GM13977 (cell line): ENCODE data around the gene ABCC1.
"Not testable (repeated sequence)": the region's sequence is repeated elsewhere in the genome, so short reads cannot be mapped to it uniquely, and the experiment has no call there.

ENCODE experiments used
- DNase-seq: peaks from one replicate; pipeline ENCODE4 v3.0.0; 2012; ENCODE audit warnings: low spot score
- in situ Hi-C: fragments of 300-500 bp; cut with MboI; formaldehyde crosslinking; loops from one replicate; pipeline ENCODE4 v1.12.0; 2022; ENCODE audit warnings: low sequenced_read_pairs, low pct_unique_long_range_greater_than_20kb, mixed read lengths, inconsistent platforms; ENCODE audit not compliant: unreplicated experiment
- TF ChIP-seq, protein P1 (sequence below): IDR thresholded peaks from 2 replicates; pipeline ENCODE4 v1.5.1; 2012; ENCODE audit warnings: mild to moderate bottlenecking, control low read depth; ENCODE audit not compliant: insufficient read depth; ENCODE audit errors: extremely low read depth, missing control alignments

ABCC1 gene

DNA sequence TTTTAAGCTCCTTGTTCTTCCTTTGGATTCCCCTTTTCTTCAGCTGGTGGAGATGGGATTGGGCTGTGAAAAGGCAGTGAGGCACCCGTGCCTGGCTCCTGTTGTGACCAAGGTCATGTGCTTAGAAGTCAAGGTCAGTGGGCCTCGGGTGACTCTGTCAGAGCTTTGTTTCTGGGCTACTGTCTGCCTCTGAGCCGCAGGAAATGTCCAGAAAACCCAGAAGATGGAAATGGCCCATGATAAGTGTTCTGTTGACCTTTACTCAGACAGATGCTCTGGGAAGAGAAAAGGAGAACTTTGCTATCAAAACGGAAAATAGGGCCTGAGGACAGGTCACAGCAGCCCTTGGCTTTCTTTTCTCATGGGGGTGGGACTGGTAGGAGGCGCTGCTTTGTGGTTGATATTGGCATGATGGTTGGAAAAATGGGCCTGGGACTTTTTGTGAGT lies 2.9 kb downstream of the ABCC1 start:
- no peak for DNase-seq
- in situ Hi-C loops = no loop called here
- TF ChIP-seq, protein P1, sequence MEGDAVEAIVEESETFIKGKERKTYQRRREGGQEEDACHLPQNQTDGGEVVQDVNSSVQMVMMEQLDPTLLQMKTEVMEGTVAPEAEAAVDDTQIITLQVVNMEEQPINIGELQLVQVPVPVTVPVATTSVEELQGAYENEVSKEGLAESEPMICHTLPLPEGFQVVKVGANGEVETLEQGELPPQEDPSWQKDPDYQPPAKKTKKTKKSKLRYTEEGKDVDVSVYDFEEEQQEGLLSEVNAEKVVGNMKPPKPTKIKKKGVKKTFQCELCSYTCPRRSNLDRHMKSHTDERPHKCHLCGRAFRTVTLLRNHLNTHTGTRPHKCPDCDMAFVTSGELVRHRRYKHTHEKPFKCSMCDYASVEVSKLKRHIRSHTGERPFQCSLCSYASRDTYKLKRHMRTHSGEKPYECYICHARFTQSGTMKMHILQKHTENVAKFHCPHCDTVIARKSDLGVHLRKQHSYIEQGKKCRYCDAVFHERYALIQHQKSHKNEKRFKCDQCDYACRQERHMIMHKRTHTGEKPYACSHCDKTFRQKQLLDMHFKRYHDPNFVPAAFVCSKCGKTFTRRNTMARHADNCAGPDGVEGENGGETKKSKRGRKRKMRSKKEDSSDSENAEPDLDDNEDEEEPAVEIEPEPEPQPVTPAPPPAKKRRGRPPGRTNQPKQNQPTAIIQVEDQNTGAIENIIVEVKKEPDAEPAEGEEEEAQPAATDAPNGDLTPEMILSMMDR = no peak

DNA sequence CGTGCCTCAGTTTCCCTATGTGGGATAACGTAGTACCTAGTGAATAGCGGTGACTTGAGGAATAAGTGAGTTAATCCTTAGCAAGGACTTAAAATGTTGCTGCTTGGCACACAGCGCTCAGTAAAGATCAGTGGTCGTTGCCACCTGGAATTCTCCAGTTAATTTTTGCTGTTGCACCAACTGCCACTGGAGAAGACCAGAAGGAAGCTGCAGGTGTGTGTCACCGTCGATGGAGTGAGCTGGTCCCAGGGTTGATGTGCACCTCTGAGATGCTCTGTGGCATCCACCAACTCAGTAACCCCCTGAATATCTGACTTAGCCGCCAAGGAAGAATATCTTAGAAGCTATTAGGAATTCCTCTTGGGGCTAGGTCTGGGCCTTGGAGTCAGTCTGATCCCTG lies 4.1 kb downstream of the ABCC1 start:
- TF ChIP-seq, protein P1 = no peak
- DNase-seq = no peak
- in situ Hi-C loops = no loop called here

DNA sequence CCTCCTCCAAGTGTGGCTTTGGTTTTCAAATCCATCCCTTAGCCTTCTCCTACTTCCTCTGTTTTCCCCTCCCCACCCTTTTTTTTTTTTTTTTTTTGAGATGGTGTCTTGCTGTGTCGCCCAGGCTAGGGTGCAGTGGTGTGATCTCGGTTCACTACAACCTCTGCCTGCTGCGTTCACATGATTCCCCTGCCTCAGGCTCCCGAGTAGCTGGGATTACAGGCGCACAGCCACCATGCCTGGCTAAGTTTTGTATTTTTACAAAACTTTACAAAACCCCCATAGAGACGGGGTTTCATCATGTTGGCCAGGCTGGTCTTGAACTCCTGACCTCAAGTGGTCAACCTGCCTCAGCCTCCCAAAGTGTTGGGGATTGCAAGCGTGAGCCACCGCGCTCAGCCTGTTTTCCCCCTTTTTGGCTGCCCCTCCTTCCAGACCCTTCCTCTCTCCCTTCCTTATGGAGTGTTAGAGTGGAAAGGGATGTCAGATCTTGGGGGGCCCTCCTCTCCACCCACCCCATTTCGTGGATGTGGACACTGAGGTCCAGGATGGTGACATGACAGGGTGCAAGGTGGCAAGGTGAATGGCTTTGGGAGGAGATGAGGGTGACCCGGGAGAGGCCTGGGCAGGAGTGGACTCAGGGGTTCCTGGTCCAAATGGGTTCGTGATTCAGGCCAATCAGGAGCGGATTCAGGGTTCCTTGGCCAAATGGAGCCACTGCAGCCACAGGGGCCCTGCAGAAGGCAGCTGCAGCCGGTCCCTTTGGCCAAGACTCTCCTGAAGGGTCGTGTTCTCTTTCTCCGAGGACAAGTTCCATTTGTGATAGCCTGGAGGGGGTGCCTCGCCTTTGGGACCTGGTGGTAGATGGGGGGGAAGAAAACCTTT lies 4.8 kb downstream of the ABCC1 start:
- in situ Hi-C loops = no loop called here
- DNase-seq = no peak
- TF ChIP-seq, protein P1 = no peak

DNA sequence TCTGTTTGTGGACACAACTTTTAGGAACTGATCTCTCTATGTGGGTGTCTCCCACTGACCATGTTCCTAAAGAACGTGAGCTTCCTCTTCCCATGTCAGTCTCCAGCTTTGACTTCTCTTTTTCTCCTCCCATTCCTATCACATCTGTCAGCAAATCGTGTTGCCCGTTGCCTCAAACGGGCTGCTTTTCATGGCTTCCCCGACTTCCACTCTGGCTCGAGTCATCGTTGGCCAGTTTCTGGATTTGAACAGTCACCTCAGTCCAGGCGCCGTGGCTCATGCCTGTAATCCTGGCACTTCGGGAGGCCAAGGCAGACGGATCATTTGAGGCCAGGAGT lies 5.4 kb downstream of the ABCC1 start:
- no peak for DNase-seq
- in situ Hi-C loops = no loop called here
- TF ChIP-seq, protein P1 = no peak

DNA sequence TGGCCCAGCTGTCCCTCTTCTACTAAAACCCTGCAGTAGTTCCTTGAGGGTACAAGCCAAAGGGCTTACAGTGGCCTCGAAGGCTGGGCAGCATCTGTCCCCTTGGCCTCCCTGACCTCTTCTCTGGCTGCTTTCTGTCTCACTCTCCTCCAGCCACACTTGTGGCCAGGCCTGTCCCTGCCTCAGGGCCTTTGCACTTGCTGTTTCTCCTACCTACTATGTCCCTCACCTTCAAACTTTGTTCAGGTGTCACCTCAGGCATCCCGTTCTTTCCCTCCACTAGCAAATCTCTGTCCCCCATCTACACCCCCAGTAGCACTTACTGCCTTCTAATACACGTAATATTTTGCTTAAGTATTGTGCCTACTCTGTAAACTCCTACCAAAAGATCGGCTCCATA lies 6.0 kb downstream of the ABCC1 start:
- TF ChIP-seq, protein P1 = no peak
- in situ Hi-C loops = no loop called here

DNA sequence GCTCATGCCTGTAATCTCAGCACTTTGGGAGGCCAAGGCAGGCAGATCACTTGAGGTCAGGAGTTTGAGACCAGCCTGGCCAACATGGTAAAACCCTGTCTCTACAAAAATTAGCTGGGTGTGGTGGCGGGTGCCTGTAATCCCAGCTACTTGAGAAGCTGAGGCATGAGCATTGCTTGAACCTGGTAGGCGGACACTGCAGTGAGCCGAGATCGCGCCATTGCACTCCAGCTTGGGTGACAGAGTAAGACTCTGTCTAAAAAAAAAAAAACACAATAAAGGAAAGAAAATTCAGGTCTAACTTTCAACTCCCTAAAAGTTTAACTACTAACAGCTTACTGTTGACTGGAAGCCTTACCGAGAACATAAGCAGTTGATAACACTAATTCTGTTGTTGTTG lies 6.7 kb downstream of the ABCC1 start:
- in situ Hi-C loops = not testable (repeated sequence)

More for the DNA sequence above, 6.0 kb downstream of the ABCC1 start:
- DNase-seq = no peak

DNA sequence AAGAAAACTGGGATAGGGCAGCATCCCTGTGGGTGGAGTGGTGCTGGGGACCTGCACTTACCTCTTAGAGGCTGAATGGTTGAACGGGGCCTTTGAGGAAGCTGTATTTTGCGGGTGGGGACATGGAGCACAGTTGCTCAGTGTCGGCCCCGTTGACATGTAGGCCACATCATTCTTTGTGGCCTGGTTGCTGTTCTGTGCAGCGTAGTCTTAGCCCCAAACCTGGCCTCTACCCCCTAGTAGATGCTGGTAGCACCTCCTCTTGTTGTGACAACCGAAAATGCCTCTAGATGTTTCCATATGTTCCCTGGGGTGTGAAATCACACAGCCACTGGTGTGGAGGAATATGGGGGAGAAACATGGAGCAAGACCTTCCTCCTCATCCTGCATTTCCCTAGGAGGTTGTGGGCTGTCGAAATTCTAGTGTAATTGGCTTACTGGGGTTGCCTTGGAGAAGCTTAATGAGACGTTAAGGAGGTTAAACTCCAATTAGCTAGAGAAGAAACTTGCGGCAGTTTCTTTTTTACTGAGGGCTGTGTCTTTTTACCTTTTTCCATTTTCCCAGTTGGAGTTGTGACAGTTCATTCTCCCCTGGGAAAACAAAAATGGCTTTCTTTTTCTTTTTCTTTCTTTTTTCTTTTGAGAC lies 9.4 kb downstream of the ABCC1 start:
- DNase-seq = no peak
- TF ChIP-seq, protein P1 = no peak
- in situ Hi-C loops = no loop called here

More for the DNA sequence above, 6.7 kb downstream of the ABCC1 start:
- DNase-seq = not testable (repeated sequence)
